ENCODE measurements around the gene PLCXD3. TPM values are rescaled to one million over a fixed set of nuclear protein-coding genes. Genes with fewer than 3 reads are reported as not detected.

Gene PLCXD3
- total and polyA plus RNA-seq, 2 of the 8 experiments (the other 6 are each of a cell fraction or from before 2014, with no cell fraction given) = 0.03 to 0.07 TPM

GRCh38 chr5:41508186-41508585 is 2.2 kb downstream of the PLCXD3 start:
- Histone ChIP-seq H3K27ac (ENCODE audit: low read depth, low read length) (no peak overlapping the region), H4K8ac (ENCODE audit: extremely low read depth, insufficient read depth, low read length) (no peak overlapping the region), H4K20me1 (replicated peaks in 1 of 2; ENCODE audit: control insufficient read depth in 1 of 2, insufficient read depth in 2 of 2, low read length in 2 of 2) (no peaks in the 10 kb centered on the region), H3K23me2 (ENCODE audit: low read depth, low read length) (peaks cover 11% of the 10 kb centered on the region), H2AK5ac (ENCODE audit: low read depth, low read length) (no peak overlapping the region), H3K23ac (ENCODE audit: insufficient read length) (no peak overlapping the region), H3K36me3 (ENCODE audit: control insufficient read depth in 2 of 4, insufficient read depth in 4 of 4, low read length in 3 of 4) (no peaks in the 10 kb centered on the region), H2BK5ac (ENCODE audit: low read depth, low read length) (no peak overlapping the region), H3K79me1 (ENCODE audit: low read depth, low read length) (no peaks in the 10 kb centered on the region), H2BK20ac (ENCODE audit: low read length) (no peak overlapping the region), H3K27me3 (replicated peaks in 1 of 4; ENCODE audit: control insufficient read depth in 3 of 4, extremely low read depth in 1 of 4, insufficient read depth in 3 of 4, low read length in 3 of 4) (peaks cover 7 to 27% (median 24%) of the 10 kb centered on the region in 4 experiments), H4K5ac (ENCODE audit: insufficient read length, low read depth, low read length) (no peak overlapping the region), H3K9ac (replicated peaks in 1 of 4; ENCODE audit: extremely low read depth in 1 of 4, low read depth in 3 of 4, low read length in 3 of 4) (no peak overlapping the region), H2BK12ac (ENCODE audit: low read depth, low read length) (no peak overlapping the region), H2BK15ac (ENCODE audit: low read length) (no peak overlapping the region), H4K91ac (replicated peaks; ENCODE audit: insufficient read length, low read length) (no peak overlapping the region), H2AFZ (ENCODE audit: low read length) (no peak overlapping the region), H2BK120ac (replicated peaks; ENCODE audit: low read depth, low read length) (no peak overlapping the region), H3K56ac (replicated peaks; ENCODE audit: insufficient read length, low read depth, low read length) (no peak overlapping the region), H3K4me3 (ENCODE audit: extremely low read depth in 1 of 4, insufficient read depth in 2 of 4, low read depth in 3 of 4, low read length in 4 of 4) (no peak overlapping the region), H3K4ac (replicated peaks; ENCODE audit: insufficient read length, low read depth, low read length) (no peak overlapping the region), H3K4me2 (ENCODE audit: insufficient read depth in 1 of 2, low read depth in 2 of 2, low read length in 2 of 2) (no peak overlapping the region), H3K18ac (ENCODE audit: extremely low read depth, low read length) (no peak overlapping the region), H3K4me1 (replicated peaks in 1 of 4; ENCODE audit: control insufficient read depth in 3 of 4, insufficient read depth in 4 of 4, low read length in 3 of 4) (peaks cover 0 to 10% (median 3%) of the 10 kb centered on the region in 4 experiments; a peak in 4 of 7 replicates), H3K9me3 (ENCODE audit: insufficient read depth in 2 of 2, low read depth in 1 of 2, low read length in 1 of 2) (no peaks in the 10 kb centered on the region), H3K79me2 (ENCODE audit: control insufficient read depth in 1 of 2, insufficient read depth in 2 of 2, low read length in 2 of 2) (no peaks in the 10 kb centered on the region), H3K14ac (ENCODE audit: insufficient read length) (no peak overlapping the region)
- ChIA-PET CTCF (ENCODE audit: partially characterized antibody) (interaction anchor here (0.6 to 4.7 kb wide), 8 partner anchors 11 to 238 kb away, joined by 3 to 19 read pairs (median 5); no protein-coding TSS in a partner anchor), POLR2A (ENCODE audit: partially characterized antibody) (no interaction called here)
- FAIRE-seq (no peak), DNase-seq (ENCODE audit: low read depth in 1 of 2, low spot score in 2 of 2) (no peak)
- no peak for TF ChIP-seq CTBP2 (IDR thresholded peaks at IDR 0.05; ENCODE audit: borderline replicate concordance, insufficient read depth, insufficient read length, low read length)
- no peak for TF ChIP-seq GTF2F1 (IDR thresholded peaks at IDR 0.05; ENCODE audit: borderline replicate concordance, low read depth, low read length)
- no peak for TF ChIP-seq SUZ12 (IDR thresholded peaks at IDR 0.05; ENCODE audit: low read length)
- TF ChIP-seq EP300 (IDR thresholded peaks at IDR 0.05; ENCODE audit: borderline replicate concordance in 1 of 2, low read depth in 2 of 2, low read length in 2 of 2) = no peak
- TF ChIP-seq RFX5 (IDR thresholded peaks at IDR 0.05; ENCODE audit: borderline replicate concordance, low read depth, low read length) = no peak
- TF ChIP-seq SRF (IDR thresholded peaks at IDR 0.05; ENCODE audit: low read depth, low read length) = no peak
- TF ChIP-seq CBX8 (IDR thresholded peaks at IDR 0.05; ENCODE audit: borderline replicate concordance, low read depth, low read length) = no peak
- TF ChIP-seq TBP (IDR thresholded peaks at IDR 0.05; ENCODE audit: low read depth, low read length) = no peak
- no peak for TF ChIP-seq RBBP5 (IDR thresholded peaks at IDR 0.05; ENCODE audit: borderline replicate concordance, low read depth, low read length)
- TF ChIP-seq, protein P1, sequence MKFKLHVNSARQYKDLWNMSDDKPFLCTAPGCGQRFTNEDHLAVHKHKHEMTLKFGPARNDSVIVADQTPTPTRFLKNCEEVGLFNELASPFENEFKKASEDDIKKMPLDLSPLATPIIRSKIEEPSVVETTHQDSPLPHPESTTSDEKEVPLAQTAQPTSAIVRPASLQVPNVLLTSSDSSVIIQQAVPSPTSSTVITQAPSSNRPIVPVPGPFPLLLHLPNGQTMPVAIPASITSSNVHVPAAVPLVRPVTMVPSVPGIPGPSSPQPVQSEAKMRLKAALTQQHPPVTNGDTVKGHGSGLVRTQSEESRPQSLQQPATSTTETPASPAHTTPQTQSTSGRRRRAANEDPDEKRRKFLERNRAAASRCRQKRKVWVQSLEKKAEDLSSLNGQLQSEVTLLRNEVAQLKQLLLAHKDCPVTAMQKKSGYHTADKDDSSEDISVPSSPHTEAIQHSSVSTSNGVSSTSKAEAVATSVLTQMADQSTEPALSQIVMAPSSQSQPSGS (IDR thresholded peaks at IDR 0.05; ENCODE audit: low read length) = no peak
- no peak for TF ChIP-seq CHD2 (IDR thresholded peaks at IDR 0.05; ENCODE audit: low read length)
